Panc1 (cell line): ENCODE measurements around the gene TROAP.

ENCODE experiments used
- POLR2AphosphoS5 ChIP-seq: IDR thresholded peaks from 2 replicates; pipeline ENCODE4 v1.6.1; 2012; ENCODE audit warnings: mild to moderate bottlenecking, low read depth, low read length, moderate library complexity
- SIN3A ChIP-seq: IDR thresholded peaks from 2 replicates; pipeline ENCODE4 v1.6.1; 2012; ENCODE audit warnings: low read depth, mild to moderate bottlenecking, low read length, moderate library complexity, borderline replicate concordance; ENCODE audit not compliant: insufficient read depth
- TF ChIP-seq, protein P1 (sequence below), 2 experiments: IDR thresholded peaks; 2 replicates each; pipeline ENCODE4 v1.6.1; 2011 to 2012; ENCODE audit warnings: low read depth in 2 of 2, control low read depth in 1 of 2, low read length in 1 of 2, mild to moderate bottlenecking in 1 of 2, moderate library complexity in 1 of 2; ENCODE audit not compliant: insufficient read depth in 1 of 2
- TF ChIP-seq, protein P2 (sequence below): fragments of 450-650 bp; IDR thresholded peaks from 2 replicates; pipeline ENCODE4 v1.5.1; 2017; ENCODE audit warnings: mild to moderate bottlenecking

DNA sequence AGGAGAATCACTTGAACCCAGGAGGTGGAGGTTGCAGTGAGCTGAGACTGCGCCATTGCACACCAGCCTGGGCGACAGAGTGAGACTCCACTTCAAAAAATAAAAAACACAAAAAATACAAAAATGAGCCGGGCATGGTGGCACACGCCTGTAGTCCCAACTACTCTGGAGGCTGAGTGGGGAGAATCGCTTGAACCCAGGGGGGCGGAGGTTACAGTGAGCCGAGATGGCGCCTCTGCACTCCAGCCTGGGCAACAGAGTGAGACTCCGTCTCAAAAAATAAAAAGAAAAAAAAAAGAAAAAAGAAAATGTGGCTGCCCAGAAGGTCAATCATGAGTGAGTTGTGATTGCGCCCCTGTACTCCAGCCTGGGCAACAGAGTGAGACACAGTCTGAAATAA lies 32.9 kb downstream of the TROAP start:
- TF ChIP-seq, protein P1, sequence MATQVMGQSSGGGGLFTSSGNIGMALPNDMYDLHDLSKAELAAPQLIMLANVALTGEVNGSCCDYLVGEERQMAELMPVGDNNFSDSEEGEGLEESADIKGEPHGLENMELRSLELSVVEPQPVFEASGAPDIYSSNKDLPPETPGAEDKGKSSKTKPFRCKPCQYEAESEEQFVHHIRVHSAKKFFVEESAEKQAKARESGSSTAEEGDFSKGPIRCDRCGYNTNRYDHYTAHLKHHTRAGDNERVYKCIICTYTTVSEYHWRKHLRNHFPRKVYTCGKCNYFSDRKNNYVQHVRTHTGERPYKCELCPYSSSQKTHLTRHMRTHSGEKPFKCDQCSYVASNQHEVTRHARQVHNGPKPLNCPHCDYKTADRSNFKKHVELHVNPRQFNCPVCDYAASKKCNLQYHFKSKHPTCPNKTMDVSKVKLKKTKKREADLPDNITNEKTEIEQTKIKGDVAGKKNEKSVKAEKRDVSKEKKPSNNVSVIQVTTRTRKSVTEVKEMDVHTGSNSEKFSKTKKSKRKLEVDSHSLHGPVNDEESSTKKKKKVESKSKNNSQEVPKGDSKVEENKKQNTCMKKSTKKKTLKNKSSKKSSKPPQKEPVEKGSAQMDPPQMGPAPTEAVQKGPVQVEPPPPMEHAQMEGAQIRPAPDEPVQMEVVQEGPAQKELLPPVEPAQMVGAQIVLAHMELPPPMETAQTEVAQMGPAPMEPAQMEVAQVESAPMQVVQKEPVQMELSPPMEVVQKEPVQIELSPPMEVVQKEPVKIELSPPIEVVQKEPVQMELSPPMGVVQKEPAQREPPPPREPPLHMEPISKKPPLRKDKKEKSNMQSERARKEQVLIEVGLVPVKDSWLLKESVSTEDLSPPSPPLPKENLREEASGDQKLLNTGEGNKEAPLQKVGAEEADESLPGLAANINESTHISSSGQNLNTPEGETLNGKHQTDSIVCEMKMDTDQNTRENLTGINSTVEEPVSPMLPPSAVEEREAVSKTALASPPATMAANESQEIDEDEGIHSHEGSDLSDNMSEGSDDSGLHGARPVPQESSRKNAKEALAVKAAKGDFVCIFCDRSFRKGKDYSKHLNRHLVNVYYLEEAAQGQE (IDR thresholded peaks at IDR 0.05; ENCODE audit: insufficient read depth in 1 of 2, low read depth in 2 of 2, low read length in 1 of 2), result no peak
- TF ChIP-seq, protein P2, sequence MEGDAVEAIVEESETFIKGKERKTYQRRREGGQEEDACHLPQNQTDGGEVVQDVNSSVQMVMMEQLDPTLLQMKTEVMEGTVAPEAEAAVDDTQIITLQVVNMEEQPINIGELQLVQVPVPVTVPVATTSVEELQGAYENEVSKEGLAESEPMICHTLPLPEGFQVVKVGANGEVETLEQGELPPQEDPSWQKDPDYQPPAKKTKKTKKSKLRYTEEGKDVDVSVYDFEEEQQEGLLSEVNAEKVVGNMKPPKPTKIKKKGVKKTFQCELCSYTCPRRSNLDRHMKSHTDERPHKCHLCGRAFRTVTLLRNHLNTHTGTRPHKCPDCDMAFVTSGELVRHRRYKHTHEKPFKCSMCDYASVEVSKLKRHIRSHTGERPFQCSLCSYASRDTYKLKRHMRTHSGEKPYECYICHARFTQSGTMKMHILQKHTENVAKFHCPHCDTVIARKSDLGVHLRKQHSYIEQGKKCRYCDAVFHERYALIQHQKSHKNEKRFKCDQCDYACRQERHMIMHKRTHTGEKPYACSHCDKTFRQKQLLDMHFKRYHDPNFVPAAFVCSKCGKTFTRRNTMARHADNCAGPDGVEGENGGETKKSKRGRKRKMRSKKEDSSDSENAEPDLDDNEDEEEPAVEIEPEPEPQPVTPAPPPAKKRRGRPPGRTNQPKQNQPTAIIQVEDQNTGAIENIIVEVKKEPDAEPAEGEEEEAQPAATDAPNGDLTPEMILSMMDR, result no peak
- TF ChIP-seq SIN3A (no peak), POLR2AphosphoS5 (no peak)
